Lower leg skin (tissue), 4 donors: ENCODE results near the gene GNAZ. TPM values are rescaled to one million over a fixed set of nuclear protein-coding genes. Genes with fewer than 3 reads are reported as not detected.
A peak's percentile ranks its signal among the peaks of the same experiment; 100 is the strongest.

ENCODE experiments used
- DNase-seq, 2 donors: peaks; one replicate each; pipeline ENCODE4 v3.0.0-alpha.2; 2019; ENCODE audit warnings: low spot score in 2 of 2
- H3K4me3 ChIP-seq: fragments of 200-600 bp; sonication (generic); 2 replicates; pipeline ENCODE4 v1.5.1; 2017; ENCODE audit warnings: mild to moderate bottlenecking, low read depth; ENCODE audit not compliant: poor library complexity, severe bottlenecking
- CTCF ChIP-seq, 3 donors: fragments of 450-650 bp; IDR thresholded peaks; one replicate each; pipeline ENCODE4 v1.5.1; 2016; ENCODE audit warnings: antibody characterized with exemption in 3 of 3, mild to moderate bottlenecking in 3 of 3, moderate library complexity in 2 of 3
- POLR2A ChIP-seq, 2 donors: fragments of 450-650 bp; IDR thresholded peaks; one replicate each; pipeline ENCODE4 v1.6.1; 2016 to 2017; ENCODE audit warnings: antibody characterized with exemption in 2 of 2, mild to moderate bottlenecking in 1 of 2, moderate library complexity in 1 of 2
- WGBS, 2 donors: methylation state at CpG; one replicate each; pipeline ENCODE4 v1.1.5; 2018; 5-methylcytosine and 5-hydroxymethylcytosine counted together
- intact Hi-C: fragments of 100-400 bp; cut with DNase I; formaldehyde crosslinking; loops from one replicate; pipeline ENCODE4 v1.15.0; 2023; ENCODE audit warnings: low total_unique reads
- total RNA-seq, 4 donors: library from RNA; depleted of rRNA; stranded (reverse); fragments of >200 nt; gene quantifications; one replicate each; pipeline ENCODE4 v1.1.0, GENCODE V29; 2016

GNAZ gene
- total RNA-seq, 4 donors from 2014 or later, result 1.5 to 3.6 (median 2.0) TPM

- WGBS, 2 donors, result 81 to 84% methylated on average over 13 of the region's 13 CpGs
- intact Hi-C loops, result no loop called here
- TF ChIP-seq CTCF (IDR thresholded peaks at IDR 0.05), result no peak
- no peak for TF ChIP-seq POLR2A (IDR thresholded peaks at IDR 0.05)
- DNase-seq, result peak in 1 of 2 donors; percentile 81
- H3K4me3 ChIP-seq, result no peak overlapping the region
Observed at GRCh38 chr22:23073526-23074229, 3.4 kb downstream of the GNAZ start.

GRCh38 chr22:23074451-23074850 lies 4.1 kb downstream of the GNAZ start:
- TF ChIP-seq CTCF (IDR thresholded peaks at IDR 0.05) (no peak), POLR2A (IDR thresholded peaks at IDR 0.05) (no peak)
- intact Hi-C loops, result no loop called here
- DNase-seq, result no peak
- H3K4me3 ChIP-seq, result no peak overlapping the region
- 84 to 91% methylated on average over 7 of the region's 7 CpGs for WGBS, 2 donors

- intact Hi-C loops, result no loop called here
- no peak overlapping the region for H3K4me3 ChIP-seq
- TF ChIP-seq CTCF (IDR thresholded peaks at IDR 0.05) (no peak), POLR2A (IDR thresholded peaks at IDR 0.05) (no peak)
- 90 to 92% methylated on average over 4 of the region's 4 CpGs for WGBS, 2 donors
- DNase-seq, result no peak
Observed at GRCh38 chr22:23075050-23075449, 4.7 kb downstream of the GNAZ start.

- DNase-seq, result no peak
- intact Hi-C loops, result no loop called here
- H3K4me3 ChIP-seq, result no peak overlapping the region
- 91 to 92% methylated on average over 9 of the region's 9 CpGs for whole genome bisulfite sequencing, 2 donors
- TF ChIP-seq CTCF (IDR thresholded peaks at IDR 0.05) (peak in 1 of 3 donors; percentile 36), POLR2A (IDR thresholded peaks at IDR 0.05) (no peak)
Observed at GRCh38 chr22:23075525-23076216, 5.4 kb downstream of the GNAZ start.

- H3K4me3 ChIP-seq, result no peak overlapping the region
- WGBS, 2 donors, result 95 to 96% methylated on average over 10 of the region's 10 CpGs
- no peak for DNase-seq
- intact Hi-C loops, result no loop called here
- no peak for TF ChIP-seq POLR2A (IDR thresholded peaks at IDR 0.05)
- no peak for TF ChIP-seq CTCF (IDR thresholded peaks at IDR 0.05)
Observed at GRCh38 chr22:23076896-23077572, 6.7 kb downstream of the GNAZ start.
